GM12878 (cell line): ENCODE data around the gene LGI4. TPM values are rescaled to one million over a fixed set of nuclear protein-coding genes. Genes with fewer than 3 reads are reported as not detected.

Source experiments
- ATAC-seq: fragments of 200-7000 bp; cut with Tn5 transposase; 3 replicates; pipeline ENCODE4 v1.9.1; 2020; ENCODE audit warnings: mild to moderate bottlenecking, moderate library complexity
- BruUV-seq: library from RNA; stranded (reverse); fragments of 400-500 nt; replicated peaks from 2 replicates; lab custom pipeline; 2021; lab: Mats Ljungman, UMichigan
- CTCF ChIA-PET: fragments of 300-600 bp; sonication (Branson Sonifier 250); formaldehyde crosslinking; extraction: SDS; loops from one replicate; lab custom pipeline; 2021; ENCODE audit warnings: inconsistent platforms; lab: Yijun Ruan, JAX
- POLR2A ChIA-PET: fragments of 350-600 bp; formaldehyde crosslinking; extraction: SDS; loops from one replicate; lab custom pipeline; 2021; ENCODE audit warnings: inconsistent platforms; lab: Charles Lee
- RAD21 ChIA-PET: fragments of 300-600 bp; sonication (Branson Sonifier 250); formaldehyde crosslinking; loops from one replicate; lab custom pipeline; 2023; ENCODE audit warnings: antibody characterized with exemption; ENCODE audit not compliant: unreplicated experiment; lab: Charles Lee
- SMC1A ChIA-PET: fragments of 300-600 bp; sonication (Branson Sonifier 250); formaldehyde crosslinking; loops from one replicate; lab custom pipeline; 2023; ENCODE audit not compliant: unreplicated experiment, uncharacterized antibody; lab: Charles Lee
- DNase-seq: peaks from one replicate; pipeline ENCODE4 v3.0.0-alpha.2; 2011; ENCODE audit warnings: low read depth, low spot score
- FAIRE-seq: peaks from 3 replicates; lab custom pipeline; 2011; peaks lifted over from hg19 to GRCh38; lab: Jason Lieb, UNC
- H2AFZ ChIP-seq: 2 replicates; pipeline ENCODE4 v1.6.0; 2011; ENCODE audit warnings: low read depth, low read length, control low read depth; ENCODE audit not compliant: control insufficient read depth
- H3K27ac ChIP-seq: 2 replicates; pipeline ENCODE4 v1.5.1; 2011; ENCODE audit warnings: control low read depth; ENCODE audit not compliant: control insufficient read depth, insufficient read depth
- H3K27me3 ChIP-seq, 2 experiments: replicated peaks in 1 of 2; 2 replicates each; pipeline versions ENCODE4 v1.6.0 to v1.6.1; 2011; ENCODE audit warnings: low read length in 1 of 2; ENCODE audit not compliant: control insufficient read depth in 2 of 2, insufficient read depth in 2 of 2
- H3K36me3 ChIP-seq, 2 experiments: 2 replicates each; pipeline ENCODE4 v1.5.1; 2011; ENCODE audit warnings: low read length in 1 of 2; ENCODE audit not compliant: control insufficient read depth in 2 of 2, insufficient read depth in 2 of 2
- H3K4me1 ChIP-seq: 2 replicates; pipeline ENCODE4 v1.6.1; 2011; ENCODE audit warnings: mild to moderate bottlenecking, low read length, moderate library complexity, mixed read lengths; ENCODE audit not compliant: control insufficient read depth, insufficient read depth
- H3K4me2 ChIP-seq: 2 replicates; pipeline ENCODE4 v1.6.0; 2011; ENCODE audit warnings: control low read depth; ENCODE audit not compliant: control insufficient read depth, insufficient read depth
- H3K4me3 ChIP-seq: fragments of 200-600 bp; sonication (generic); 2 replicates; pipeline ENCODE4 v1.5.1; 2016
- H3K79me2 ChIP-seq: 2 replicates; pipeline ENCODE4 v1.6.0; 2011; ENCODE audit warnings: low read length; ENCODE audit not compliant: control insufficient read depth, insufficient read depth
- H3K9ac ChIP-seq: 2 replicates; pipeline ENCODE4 v1.8.0; 2011; ENCODE audit warnings: low read length, control low read depth, mixed read lengths; ENCODE audit not compliant: control insufficient read depth, insufficient read depth
- H3K9me3 ChIP-seq: replicated peaks from 3 replicates; pipeline ENCODE4 v1.5.1; 2011; ENCODE audit warnings: mild to moderate bottlenecking, low read length; ENCODE audit not compliant: control insufficient read depth, insufficient read depth
- H4K20me1 ChIP-seq: 2 replicates; pipeline ENCODE4 v1.6.0; 2011; ENCODE audit not compliant: control insufficient read depth, insufficient read depth
- BMI1 ChIP-seq: fragments of 450-650 bp; IDR thresholded peaks from 2 replicates; pipeline ENCODE4 v1.6.1; 2016; ENCODE audit warnings: mild to moderate bottlenecking, moderate library complexity, borderline replicate concordance
- BRCA1 ChIP-seq: IDR thresholded peaks from 2 replicates; pipeline ENCODE4 v1.6.1; 2011; ENCODE audit warnings: low read depth, low read length, improper control_type of control experiment
- FOS ChIP-seq: IDR thresholded peaks from 3 replicates; pipeline ENCODE4 v1.6.1; 2011; ENCODE audit warnings: borderline replicate concordance; ENCODE audit not compliant: insufficient read length; ENCODE audit errors: extremely low read depth
- HDAC2 ChIP-seq: fragments of 200-600 bp; sonication (generic); IDR thresholded peaks from 2 replicates; pipeline ENCODE4 v1.6.1; 2017
- JUNB ChIP-seq: IDR thresholded peaks from 2 replicates; pipeline ENCODE4 v1.6.1; 2016; ENCODE audit warnings: antibody characterized with exemption, mild to moderate bottlenecking
- JUND ChIP-seq: IDR thresholded peaks from 2 replicates; pipeline ENCODE4 v1.6.1; 2012; ENCODE audit warnings: low read depth, mild to moderate bottlenecking, low read length, improper control_type of control experiment, moderate library complexity
- LARP7 ChIP-seq: fragments of 450-650 bp; IDR thresholded peaks from 2 replicates; pipeline ENCODE4 v1.6.1; 2017; ENCODE audit warnings: mild to moderate bottlenecking
- MTA3 ChIP-seq: IDR thresholded peaks from 2 replicates; pipeline ENCODE4 v1.6.1; 2012; ENCODE audit warnings: low read length, inconsistent platforms, borderline replicate concordance
- MYC ChIP-seq: IDR thresholded peaks from 2 replicates; pipeline ENCODE4 v1.6.1; 2011; ENCODE audit warnings: mild to moderate bottlenecking, low read length, moderate library complexity, inconsistent platforms; ENCODE audit not compliant: insufficient read depth, insufficient replicate concordance, insufficient read length, severe bottlenecking
- POLR2A ChIP-seq: IDR thresholded peaks from 2 replicates; pipeline ENCODE4 v1.6.1; 2011; ENCODE audit warnings: low read depth, mild to moderate bottlenecking, low read length
- POLR2AphosphoS5 ChIP-seq: IDR thresholded peaks from 2 replicates; pipeline ENCODE4 v1.6.1; 2011; ENCODE audit warnings: mild to moderate bottlenecking, low read length, inconsistent platforms
- RCOR1 ChIP-seq: conservative IDR thresholded peaks from 2 replicates; pipeline ENCODE4 v1.6.1; 2012; ENCODE audit warnings: low read depth, low read length, improper control_type of control experiment
- SMAD1 ChIP-seq: fragments of 450-650 bp; IDR thresholded peaks from 2 replicates; pipeline ENCODE4 v1.6.1; 2018; ENCODE audit warnings: mild to moderate bottlenecking, low read depth; ENCODE audit not compliant: partially characterized antibody
- SRF ChIP-seq, 2 experiments: IDR thresholded peaks; 2 replicates each; pipeline ENCODE4 v1.6.1; 2011; ENCODE audit warnings: low read depth in 2 of 2, low read length in 2 of 2, mild to moderate bottlenecking in 1 of 2, moderate library complexity in 1 of 2
- STAT3 ChIP-seq: IDR thresholded peaks from 2 replicates; pipeline ENCODE4 v1.6.1; 2011; ENCODE audit warnings: low read depth, low read length, improper control_type of control experiment
- YBX1 ChIP-seq: fragments of 450-650 bp; IDR thresholded peaks from 2 replicates; pipeline ENCODE4 v1.6.1; 2016; ENCODE audit warnings: antibody characterized with exemption
- WGBS: methylation state at CpG from one replicate; pipeline ENCODE4 v1.1.6; 2016; ENCODE audit warnings: low lambda C conversion rate; ENCODE audit not compliant: insufficient replicate concordance, insufficient coverage; ENCODE audit errors: missing lambda C conversion rate; 5-methylcytosine and 5-hydroxymethylcytosine counted together
- in situ Hi-C: fragments of 300-500 bp; cut with MboI; formaldehyde crosslinking; loops from 9 replicates; pipeline ENCODE4 v1.14.3; 2018; ENCODE audit warnings: mixed read lengths
- intact Hi-C: fragments of 100-400 bp; cut with micrococcal nuclease; formaldehyde crosslinking; loops from one replicate; pipeline ENCODE4 v1.14.2; 2022; ENCODE audit not compliant: unreplicated experiment
- polyA plus RNA-seq, 11 experiments: library from polyadenylated mRNA; depleted of rRNA in 4 of 11; unstranded in 6 of 11; stranded (reverse) in 5 of 11; fragments of >200 nt; fragmentation: Nextera tagmentation in 4 of 11; fragmentation: Illumina TruSeq in 1 of 11; extraction: Ambion mirVana in 4 of 11; extraction: Trizol in 1 of 11; gene quantifications; 1 replicate in 1 of 11; 2 replicates in 10 of 11; pipeline versions ENCODE4 v1.2.1 to v1.2.3, GENCODE V29; 2011 to 2016; ENCODE audit warnings: inconsistent platforms in 2 of 11, missing spikeins in 2 of 11, low read depth in 1 of 11
- total RNA-seq, 4 experiments: library from RNA; depleted of rRNA in 3 of 4; stranded (reverse); fragments of >200 nt in 3 of 4; fragmentation: Illumina TruSeq in 1 of 4; extraction: Trizol in 1 of 4; gene quantifications; 2 replicates each; pipeline versions ENCODE4 v1.2.1 to v1.2.3, GENCODE V29; 2013 to 2021
- TF ChIP-seq, protein P1 (sequence below): IDR thresholded peaks from 2 replicates; pipeline ENCODE4 v1.6.1; 2012; ENCODE audit warnings: improper control_type of control experiment, low read depth, low read length; ENCODE audit not compliant: insufficient replicate concordance
- TF ChIP-seq, protein P2 (sequence below): fragments of 450-650 bp; IDR thresholded peaks from 2 replicates; pipeline ENCODE4 v1.6.1; 2014; ENCODE audit warnings: mild to moderate bottlenecking

Gene LGI4
- total and polyA plus RNA-seq, 10 of the 15 experiments (the other 5 are each of a cell fraction or from before 2014, with no cell fraction given) = 0.11 TPM; not detected in 9

DNA sequence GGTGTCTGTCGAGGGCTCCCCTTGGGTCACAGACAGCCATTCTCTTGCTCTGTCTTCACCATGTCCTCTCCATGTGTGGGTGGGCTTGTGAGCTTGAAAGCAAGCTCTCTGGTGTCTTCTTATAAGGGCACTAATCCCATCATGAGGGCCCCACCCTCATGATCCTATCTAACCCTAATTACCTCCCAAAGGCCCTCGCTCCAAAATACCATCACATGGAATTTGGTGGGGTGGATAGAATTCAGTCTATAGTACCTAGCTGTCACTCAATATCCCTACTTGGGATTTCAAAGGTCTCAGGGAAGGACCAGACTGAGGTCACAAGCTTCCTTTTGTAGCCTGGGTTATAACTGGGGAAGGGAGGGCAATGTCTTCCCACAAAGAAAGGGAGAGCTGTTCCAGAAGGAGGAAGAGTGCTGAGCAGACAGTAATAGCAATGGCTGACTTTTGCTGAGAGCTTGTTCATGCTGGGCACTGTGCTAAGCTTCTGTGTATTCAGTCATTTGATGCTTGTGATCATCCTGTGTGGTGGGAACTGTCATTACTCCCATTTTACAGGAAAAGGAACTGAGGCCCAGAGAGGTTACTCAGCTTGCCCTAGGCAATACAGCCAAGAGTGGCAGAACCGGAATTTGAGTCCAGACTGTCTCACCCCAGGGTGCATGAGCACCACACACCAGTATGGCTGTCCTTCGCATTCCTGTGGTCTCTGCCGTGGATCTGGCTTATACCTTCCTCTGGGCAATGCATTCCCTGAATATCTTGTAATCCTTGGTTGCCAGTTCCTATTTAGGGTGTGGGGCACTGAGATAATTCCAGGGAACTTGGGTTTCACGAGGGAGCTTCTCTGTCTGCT lies 27.8 kb upstream of the LGI4 start:
- no peak for DNase-seq
- no peak for ATAC-seq
- H3K4me3 ChIP-seq = no peak overlapping the region
- ChIA-PET SMC1A (interaction anchor here (0.9 to 1.1 kb wide), 3 partner anchors 20 to 49 kb away, joined by 3 read pairs; no protein-coding TSS in a partner anchor), CTCF (interaction anchor here (0.7 kb wide), 1 partner anchor 78 kb away, joined by 3 read pairs; no protein-coding TSS in a partner anchor), RAD21 (no interaction called here)
- H3K9ac ChIP-seq = no peak overlapping the region
- peaks cover 30 to 65% of the 10 kb centered on the region in 2 experiments for H3K36me3 ChIP-seq
- no TSS peak for BruUV-seq
- peaks cover 11% of the 10 kb centered on the region; the same call in 1 of the 2 replicates for H3K4me1 ChIP-seq
- no peak overlapping the region for H3K27ac ChIP-seq
- in situ Hi-C loops = no loop called here
- TF ChIP-seq HDAC2 (no peak), FOS (no peak), STAT3 (no peak), YBX1 (no peak), MTA3 (no peak), MYC (no peak), JUND (no peak), POLR2AphosphoS5 (no peak), BMI1 (no peak), RCOR1 (no peak), SMAD1 (no peak), SRF (IDR thresholded peaks at IDR 0.05; ENCODE audit: low read depth in 2 of 2, low read length in 2 of 2) (no peak), LARP7 (no peak), BRCA1 (no peak), JUNB (no peak), POLR2A (no peak)
- TF ChIP-seq, protein P1, sequence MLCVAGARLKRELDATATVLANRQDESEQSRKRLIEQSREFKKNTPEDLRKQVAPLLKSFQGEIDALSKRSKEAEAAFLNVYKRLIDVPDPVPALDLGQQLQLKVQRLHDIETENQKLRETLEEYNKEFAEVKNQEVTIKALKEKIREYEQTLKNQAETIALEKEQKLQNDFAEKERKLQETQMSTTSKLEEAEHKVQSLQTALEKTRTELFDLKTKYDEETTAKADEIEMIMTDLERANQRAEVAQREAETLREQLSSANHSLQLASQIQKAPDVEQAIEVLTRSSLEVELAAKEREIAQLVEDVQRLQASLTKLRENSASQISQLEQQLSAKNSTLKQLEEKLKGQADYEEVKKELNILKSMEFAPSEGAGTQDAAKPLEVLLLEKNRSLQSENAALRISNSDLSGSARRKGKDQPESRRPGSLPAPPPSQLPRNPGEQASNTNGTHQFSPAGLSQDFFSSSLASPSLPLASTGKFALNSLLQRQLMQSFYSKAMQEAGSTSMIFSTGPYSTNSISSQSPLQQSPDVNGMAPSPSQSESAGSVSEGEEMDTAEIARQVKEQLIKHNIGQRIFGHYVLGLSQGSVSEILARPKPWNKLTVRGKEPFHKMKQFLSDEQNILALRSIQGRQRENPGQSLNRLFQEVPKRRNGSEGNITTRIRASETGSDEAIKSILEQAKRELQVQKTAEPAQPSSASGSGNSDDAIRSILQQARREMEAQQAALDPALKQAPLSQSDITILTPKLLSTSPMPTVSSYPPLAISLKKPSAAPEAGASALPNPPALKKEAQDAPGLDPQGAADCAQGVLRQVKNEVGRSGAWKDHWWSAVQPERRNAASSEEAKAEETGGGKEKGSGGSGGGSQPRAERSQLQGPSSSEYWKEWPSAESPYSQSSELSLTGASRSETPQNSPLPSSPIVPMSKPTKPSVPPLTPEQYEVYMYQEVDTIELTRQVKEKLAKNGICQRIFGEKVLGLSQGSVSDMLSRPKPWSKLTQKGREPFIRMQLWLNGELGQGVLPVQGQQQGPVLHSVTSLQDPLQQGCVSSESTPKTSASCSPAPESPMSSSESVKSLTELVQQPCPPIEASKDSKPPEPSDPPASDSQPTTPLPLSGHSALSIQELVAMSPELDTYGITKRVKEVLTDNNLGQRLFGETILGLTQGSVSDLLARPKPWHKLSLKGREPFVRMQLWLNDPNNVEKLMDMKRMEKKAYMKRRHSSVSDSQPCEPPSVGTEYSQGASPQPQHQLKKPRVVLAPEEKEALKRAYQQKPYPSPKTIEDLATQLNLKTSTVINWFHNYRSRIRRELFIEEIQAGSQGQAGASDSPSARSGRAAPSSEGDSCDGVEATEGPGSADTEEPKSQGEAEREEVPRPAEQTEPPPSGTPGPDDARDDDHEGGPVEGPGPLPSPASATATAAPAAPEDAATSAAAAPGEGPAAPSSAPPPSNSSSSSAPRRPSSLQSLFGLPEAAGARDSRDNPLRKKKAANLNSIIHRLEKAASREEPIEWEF = no peak
- TF ChIP-seq, protein P2, sequence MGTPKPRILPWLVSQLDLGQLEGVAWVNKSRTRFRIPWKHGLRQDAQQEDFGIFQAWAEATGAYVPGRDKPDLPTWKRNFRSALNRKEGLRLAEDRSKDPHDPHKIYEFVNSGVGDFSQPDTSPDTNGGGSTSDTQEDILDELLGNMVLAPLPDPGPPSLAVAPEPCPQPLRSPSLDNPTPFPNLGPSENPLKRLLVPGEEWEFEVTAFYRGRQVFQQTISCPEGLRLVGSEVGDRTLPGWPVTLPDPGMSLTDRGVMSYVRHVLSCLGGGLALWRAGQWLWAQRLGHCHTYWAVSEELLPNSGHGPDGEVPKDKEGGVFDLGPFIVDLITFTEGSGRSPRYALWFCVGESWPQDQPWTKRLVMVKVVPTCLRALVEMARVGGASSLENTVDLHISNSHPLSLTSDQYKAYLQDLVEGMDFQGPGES = no peak
- TF ChIP-seq, all 136 proteins: peak for 0
- Histone ChIP-seq H2AFZ (no peak overlapping the region), H3K9me3 (peaks cover 40% of the 10 kb centered on the region), H3K27me3 (no peaks in the 10 kb centered on the region), H4K20me1 (no peaks in the 10 kb centered on the region), H3K79me2 (no peaks in the 10 kb centered on the region), H3K4me2 (no peak overlapping the region)
- WGBS = 95% methylated on average over 6 of the region's 6 CpGs
- POLR2A ChIA-PET = no interaction called here
- FAIRE-seq = no peak
- intact Hi-C loops = no loop called here
